Upper lobe of right lung (tissue), 1 donor: Measurements from ENCODE around the gene S100A14. TPM values are rescaled to one million over a fixed set of nuclear protein-coding genes. Genes with fewer than 3 reads are reported as not detected.

Experiments
- ATAC-seq: fragments of 200-7000 bp; cut with Tn5 transposase; one replicate; pipeline ENCODE4 v1.9.1; 2020; ENCODE audit warnings: mild to moderate bottlenecking, moderate library complexity
- DNase-seq: peaks from one replicate; pipeline ENCODE4 v3.0.0-alpha.2; 2020
- H3K27ac ChIP-seq: fragments of 200-600 bp; one replicate; pipeline ENCODE4 v1.8.0; 2022
- H3K27me3 ChIP-seq: fragments of 200-600 bp; one replicate; pipeline ENCODE4 v1.8.0; 2022; ENCODE audit warnings: mild to moderate bottlenecking
- H3K36me3 ChIP-seq: fragments of 200-600 bp; one replicate; pipeline ENCODE4 v1.8.0; 2022
- H3K4me1 ChIP-seq: fragments of 200-600 bp; one replicate; pipeline ENCODE4 v1.8.0; 2022
- H3K4me3 ChIP-seq: fragments of 200-600 bp; one replicate; pipeline ENCODE4 v1.8.0; 2022; ENCODE audit warnings: mild to moderate bottlenecking
- H3K9me3 ChIP-seq: fragments of 200-600 bp; one replicate; pipeline ENCODE4 v1.8.0; 2022
- CTCF ChIP-seq: fragments of 200-600 bp; IDR thresholded peaks from one replicate; pipeline ENCODE4 v1.8.0; 2022; ENCODE audit warnings: antibody characterized with exemption
- intact Hi-C: fragments of 100-400 bp; cut with DNase I; formaldehyde crosslinking; loops from one replicate; pipeline ENCODE4 v1.11.0; 2022
- total RNA-seq: library from RNA; stranded (reverse); fragmentation: NEBNext Ultra II Directional; extraction: Animal tissue kit (Norgen Biotek cat#: 25700); gene quantifications from one replicate; pipeline ENCODE4 v1.2.1, GENCODE V29; 2021
- donor health status: DM: no; HTN: yes; CAD: no; lungs with severe emphysema.

The S100A14 gene
- total RNA-seq, 1 donor from 2014 or later: 112 TPM

DNA sequence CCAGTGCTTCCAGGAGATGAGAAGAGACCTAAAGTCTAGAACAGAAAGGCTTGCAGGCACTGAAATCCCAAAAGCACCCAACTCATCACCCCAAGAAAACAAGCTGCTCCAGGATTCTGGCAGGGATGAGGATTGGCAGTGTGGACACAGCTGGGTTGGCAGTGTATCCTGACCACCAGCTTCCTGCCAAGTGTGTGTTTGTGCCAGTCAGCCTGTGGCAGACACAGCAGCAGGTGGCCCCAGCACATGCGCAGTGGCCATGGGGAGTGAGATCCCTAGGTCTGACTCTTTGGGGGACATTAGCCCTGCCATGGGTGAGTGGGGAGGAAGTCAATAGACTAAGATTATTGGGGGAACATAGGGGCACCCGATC, 33.7 kb upstream of the S100A14 start:
- ATAC-seq (no peak), DNase-seq (no peak)
- no peak overlapping the region for H3K27ac ChIP-seq
- H3K27me3 ChIP-seq: no peaks in the 10 kb centered on the region
- intact Hi-C loops: no loop called here
- no peak for TF ChIP-seq CTCF
- no peaks in the 10 kb centered on the region for H3K9me3 ChIP-seq
- no peak overlapping the region for H3K4me3 ChIP-seq
- peaks cover 17% of the 10 kb centered on the region for H3K4me1 ChIP-seq
- H3K36me3 ChIP-seq: peaks cover 25% of the 10 kb centered on the region

DNA sequence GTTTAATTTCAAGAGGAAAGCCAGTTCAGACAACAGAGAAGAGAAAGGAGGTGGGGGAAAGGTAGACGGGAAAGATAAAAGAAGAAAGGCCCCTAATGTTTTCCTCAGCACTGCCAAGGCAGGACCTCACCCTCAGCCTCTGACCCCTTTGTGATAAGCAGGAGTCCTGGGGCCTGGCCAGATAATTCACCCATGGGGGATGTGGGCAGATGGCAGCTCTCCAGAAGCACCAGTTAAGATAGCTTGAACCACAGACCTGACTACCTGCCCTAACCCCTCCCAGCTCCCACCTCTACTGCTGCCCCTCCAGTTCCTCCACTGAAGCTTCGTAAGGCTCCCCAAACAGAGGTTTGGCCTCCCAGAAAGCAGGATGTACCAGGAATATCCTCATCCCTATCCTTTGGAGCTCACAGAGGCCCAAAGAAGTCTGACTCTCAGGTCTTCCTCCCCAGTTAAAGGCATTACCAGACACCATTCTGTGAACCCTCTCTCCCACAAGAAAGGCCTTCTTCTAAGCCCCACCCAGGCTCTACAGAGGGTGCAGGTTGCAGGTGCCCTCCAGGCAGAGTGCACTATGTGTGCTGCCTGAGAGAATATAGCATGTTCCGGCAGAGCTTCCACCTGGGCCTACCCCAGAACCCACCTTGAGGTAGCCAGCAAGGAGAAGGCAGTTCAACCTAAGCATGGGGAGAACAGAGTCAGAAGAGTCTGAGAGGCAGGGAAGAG, 33.2 kb upstream of the S100A14 start:
- ATAC-seq: peak; percentile 3
- no peak for DNase-seq
- H3K27ac ChIP-seq: no peak overlapping the region

DNA sequence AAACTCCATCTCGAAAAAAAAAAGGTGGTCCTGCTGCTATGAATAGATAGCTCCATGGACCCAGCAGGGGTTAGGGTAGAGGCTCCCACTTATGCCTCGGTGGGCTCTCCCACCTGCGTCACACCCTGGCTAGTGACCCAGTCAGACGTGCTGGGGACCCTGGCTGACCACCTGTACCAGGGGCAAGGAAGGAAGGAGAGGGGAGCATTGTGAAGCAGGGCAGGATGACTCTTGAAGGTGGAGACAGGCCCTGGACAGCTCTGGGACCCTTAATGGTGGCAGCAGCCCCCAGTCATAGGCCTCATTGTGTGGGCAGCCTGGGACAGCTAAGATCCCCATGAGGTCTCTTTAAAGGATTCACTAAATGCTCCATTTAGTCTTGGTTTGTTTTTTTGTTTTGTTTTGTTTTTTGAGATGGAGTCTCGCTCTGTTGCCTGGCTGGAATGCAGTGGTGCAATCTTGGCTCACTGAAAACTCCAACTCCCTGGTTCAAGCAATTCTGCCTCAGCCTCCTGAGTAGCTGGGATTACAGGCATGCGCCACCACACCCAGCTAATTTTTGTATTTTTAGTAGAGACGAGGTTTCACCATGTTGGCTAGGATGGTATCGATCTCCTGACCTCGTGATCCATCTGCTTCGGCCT, 32.0 kb upstream of the S100A14 start:
- no peak for TF ChIP-seq CTCF
- intact Hi-C loops: no loop called here
- DNase-seq (no peak), ATAC-seq (no peak)
- Histone ChIP-seq H3K27me3 (no peaks in the 10 kb centered on the region), H3K36me3 (peaks cover 42% of the 10 kb centered on the region), H3K4me3 (no peak overlapping the region), H3K4me1 (peaks cover 25% of the 10 kb centered on the region), H3K27ac (no peak overlapping the region), H3K9me3 (no peaks in the 10 kb centered on the region)

More for the DNA sequence above, 33.2 kb upstream of the S100A14 start:
- Histone ChIP-seq H3K4me1 (peaks cover 17% of the 10 kb centered on the region), H3K27me3 (no peaks in the 10 kb centered on the region), H3K4me3 (no peak overlapping the region), H3K36me3 (peaks cover 30% of the 10 kb centered on the region), H3K9me3 (no peaks in the 10 kb centered on the region)
- no peak for TF ChIP-seq CTCF
- intact Hi-C loops: no loop called here

DNA sequence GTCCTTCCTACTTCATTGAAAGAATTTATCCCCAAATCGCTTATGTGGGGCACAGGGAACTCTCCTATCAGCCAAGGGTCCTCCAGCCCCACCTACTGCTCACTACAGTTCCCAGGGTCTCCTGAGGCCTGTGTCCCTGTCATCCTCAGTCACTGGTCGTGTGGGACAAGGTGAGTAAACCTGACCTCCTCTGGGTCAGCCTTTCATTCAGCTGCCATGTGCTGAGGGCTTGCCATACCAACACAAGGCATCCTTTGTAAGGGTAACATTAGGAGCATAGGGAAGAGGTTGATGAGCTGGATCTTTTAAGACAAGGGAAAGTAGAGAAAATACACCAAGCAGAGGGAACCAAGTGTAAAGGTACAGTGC, 31.2 kb upstream of the S100A14 start:
- peaks cover 50% of the 10 kb centered on the region for H3K36me3 ChIP-seq
- peak; percentile 17 for ATAC-seq
- H3K4me3 ChIP-seq: no peak overlapping the region
- H3K27me3 ChIP-seq: no peaks in the 10 kb centered on the region
- no peak for DNase-seq
- H3K27ac ChIP-seq: no peak overlapping the region
- TF ChIP-seq CTCF: no peak
- H3K9me3 ChIP-seq: no peaks in the 10 kb centered on the region
- H3K4me1 ChIP-seq: peaks cover 20% of the 10 kb centered on the region
- intact Hi-C loops: no loop called here

- peaks cover 55% of the 10 kb centered on the region for H3K36me3 ChIP-seq
- intact Hi-C loops: no loop called here
- no peak overlapping the region for H3K4me3 ChIP-seq
- no peaks in the 10 kb centered on the region for H3K27me3 ChIP-seq
- peaks cover 19% of the 10 kb centered on the region for H3K4me1 ChIP-seq
- no peak overlapping the region for H3K27ac ChIP-seq
- DNase-seq: no peak
- H3K9me3 ChIP-seq: no peaks in the 10 kb centered on the region
- TF ChIP-seq CTCF: no peak
- ATAC-seq: peak; percentile 81
Measured at GRCh38 chr1:153646672-153647345, 30.7 kb upstream of the S100A14 start.
